Stimulated activated CD4-positive, alpha-beta T cell treated with anti-CD3 and anti-CD28 coated beads, Interleukin-1b, Interleukin-23, amount 100 ng/mL, for 24 hours (primary cell): Measurements from ENCODE around the gene ACOX1.

Experiments used
- DNase-seq, 4 experiments: peaks; one replicate each; pipeline ENCODE4 v3.0.0-alpha.2; 2020; ENCODE audit warnings: low read depth in 4 of 4, low spot score in 1 of 4

Gene ACOX1

GRCh38 chr17:75937652-75938051 is 41.3 kb downstream of the ACOX1 start:
- DNase-seq: no peak

GRCh38 chr17:75933808-75934207 is 45.2 kb downstream of the ACOX1 start:
- no peak for DNase-seq

GRCh38 chr17:75932852-75933251 is 46.1 kb downstream of the ACOX1 start:
- DNase-seq: no peak

- DNase-seq: no peak
These were observed 47.9 kb downstream of the ACOX1 start for GRCh38 chr17:75931062-75931461.

GRCh38 chr17:75927286-75927922 is 51.6 kb downstream of the ACOX1 start:
- no peak for DNase-seq

GRCh38 chr17:75926456-75926855 is 52.5 kb downstream of the ACOX1 start:
- no peak for DNase-seq

GRCh38 chr17:75925912-75926311 is 53.1 kb downstream of the ACOX1 start:
- DNase-seq: no peak

- DNase-seq: no peak
These were observed 53.9 kb downstream of the ACOX1 start for GRCh38 chr17:75925103-75925502.

- no peak for DNase-seq
These were observed 55.7 kb downstream of the ACOX1 start for GRCh38 chr17:75922963-75923874.

GRCh38 chr17:75922173-75922961 is 56.6 kb downstream of the ACOX1 start:
- no peak for DNase-seq

- no peak for DNase-seq
These were observed 57.4 kb downstream of the ACOX1 start for GRCh38 chr17:75921596-75921995.

GRCh38 chr17:75920045-75920560 is 58.9 kb downstream of the ACOX1 start:
- no peak for DNase-seq

GRCh38 chr17:75919611-75920010 is 59.4 kb downstream of the ACOX1 start:
- no peak for DNase-seq

GRCh38 chr17:75917917-75918445 is 61.0 kb downstream of the ACOX1 start:
- DNase-seq: no peak

GRCh38 chr17:75917141-75917916 is 61.6 kb downstream of the ACOX1 start:
- DNase-seq: no peak

GRCh38 chr17:75915268-75915667 is 63.7 kb downstream of the ACOX1 start:
- DNase-seq: no peak

GRCh38 chr17:75914643-75915267 is 64.2 kb downstream of the ACOX1 start:
- DNase-seq: no peak

- no peak for DNase-seq
These were observed 65.3 kb downstream of the ACOX1 start for GRCh38 chr17:75913537-75914210.

- no peak for DNase-seq
These were observed 68.3 kb downstream of the ACOX1 start for GRCh38 chr17:75910699-75911098.
